ENCODE results near the gene CLPTM1.
"Not testable (repeated sequence)": the region's sequence is repeated elsewhere in the genome, so short reads cannot be mapped to it uniquely, and the experiment has no call there.

The CLPTM1 gene

GRCh38 chr19:44960906-44961728 is 5.9 kb downstream of the CLPTM1 start:
- no peak overlapping the region for H3K27ac ChIP-seq (ENCODE audit: low read length)
- no peaks in the 10 kb centered on the region for H3K27me3 ChIP-seq (ENCODE audit: low read depth, low read length)
- H3K9me3 ChIP-seq (ENCODE audit: control insufficient read depth in 1 of 2, low read length in 2 of 2) = no peaks in the 10 kb centered on the region
- peaks cover 11 to 23% of the 10 kb centered on the region in 2 donors for H3K4me1 ChIP-seq (ENCODE audit: control insufficient read depth in 1 of 2, insufficient read depth in 2 of 2, low read length in 2 of 2)
- H3K4me3 ChIP-seq (ENCODE audit: low read depth in 1 of 2, low read length in 2 of 2) = no peak overlapping the region
- peaks cover 8 to 10% of the 10 kb centered on the region in 2 donors for H3K36me3 ChIP-seq (ENCODE audit: control insufficient read depth in 1 of 2, insufficient read depth in 2 of 2, low read length in 2 of 2)

DNA sequence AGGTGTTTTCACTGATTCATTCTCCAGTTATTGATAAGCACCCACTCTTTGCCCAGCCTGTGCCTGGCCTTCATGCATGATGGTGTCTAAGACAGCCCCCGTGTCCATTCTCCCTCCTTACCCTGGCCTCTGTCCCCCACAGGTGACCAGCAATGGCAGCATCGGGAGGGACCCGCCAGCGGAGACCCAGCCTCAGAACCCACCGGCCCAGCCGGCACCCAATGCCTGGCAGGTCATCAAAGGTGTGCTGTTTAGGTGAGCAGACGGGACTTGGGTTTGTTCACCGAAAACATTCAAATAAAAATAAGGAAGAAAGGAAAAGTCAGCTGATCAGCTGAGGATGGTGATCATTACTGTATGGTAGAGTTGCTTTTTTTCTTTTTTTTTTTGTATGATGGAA is 6.6 kb downstream of the CLPTM1 start:
- Histone ChIP-seq H3K27ac (ENCODE audit: low read length) (no peak overlapping the region), H3K4me1 (ENCODE audit: control insufficient read depth in 1 of 2, insufficient read depth in 2 of 2, low read length in 2 of 2) (peaks cover 6 to 16% of the 10 kb centered on the region in 2 donors), H3K4me3 (ENCODE audit: low read depth in 1 of 2, low read length in 2 of 2) (no peak overlapping the region), H3K9me3 (ENCODE audit: control insufficient read depth in 1 of 2, low read length in 2 of 2) (no peaks in the 10 kb centered on the region), H3K36me3 (ENCODE audit: control insufficient read depth in 1 of 2, insufficient read depth in 2 of 2, low read length in 2 of 2) (peaks cover 8 to 10% of the 10 kb centered on the region in 2 donors), H3K27me3 (ENCODE audit: low read depth, low read length) (no peaks in the 10 kb centered on the region)

- H3K27me3 ChIP-seq (ENCODE audit: low read depth, low read length) = no peaks in the 10 kb centered on the region
- H3K27ac ChIP-seq (ENCODE audit: low read length) = no peak overlapping the region
- H3K9me3 ChIP-seq (ENCODE audit: control insufficient read depth in 1 of 2, low read length in 2 of 2) = no peaks in the 10 kb centered on the region
- no peak overlapping the region for H3K4me3 ChIP-seq (ENCODE audit: low read depth in 1 of 2, low read length in 2 of 2)
- H3K4me1 ChIP-seq (ENCODE audit: control insufficient read depth in 1 of 2, insufficient read depth in 2 of 2, low read length in 2 of 2) = no peaks in the 10 kb centered on the region
- peaks cover 4 to 26% of the 10 kb centered on the region in 2 donors for H3K36me3 ChIP-seq (ENCODE audit: control insufficient read depth in 1 of 2, insufficient read depth in 2 of 2, low read length in 2 of 2)
These were observed 12.9 kb downstream of the CLPTM1 start for GRCh38 chr19:44968118-44968517.

DNA sequence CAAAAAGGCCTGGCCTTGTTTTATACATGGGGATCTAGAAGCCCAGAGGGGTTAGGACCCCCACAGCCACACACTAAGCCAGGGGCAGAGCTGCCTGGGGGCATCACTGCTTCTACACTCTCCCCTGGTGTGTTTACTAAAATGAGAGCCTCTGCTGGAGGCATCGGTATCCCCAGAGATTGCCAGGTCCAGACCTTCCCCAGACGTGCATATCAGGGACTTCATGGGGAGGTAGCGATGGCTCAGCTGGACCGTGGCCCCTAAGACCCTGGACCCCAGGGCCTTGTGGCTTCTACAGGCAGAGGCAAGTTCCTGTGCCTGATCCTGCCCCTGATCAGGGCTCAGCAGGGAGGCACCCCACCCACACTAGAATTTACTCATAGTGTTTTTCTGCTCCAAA is 13.5 kb downstream of the CLPTM1 start:
- no peaks in the 10 kb centered on the region for H3K9me3 ChIP-seq (ENCODE audit: control insufficient read depth in 1 of 2, low read length in 2 of 2)
- H3K27ac ChIP-seq (ENCODE audit: low read length) = no peak overlapping the region
- H3K36me3 ChIP-seq (ENCODE audit: control insufficient read depth in 1 of 2, insufficient read depth in 2 of 2, low read length in 2 of 2) = peaks cover 4 to 31% of the 10 kb centered on the region in 2 donors
- H3K4me1 ChIP-seq (ENCODE audit: control insufficient read depth in 1 of 2, insufficient read depth in 2 of 2, low read length in 2 of 2) = no peaks in the 10 kb centered on the region
- H3K27me3 ChIP-seq (ENCODE audit: low read depth, low read length) = no peaks in the 10 kb centered on the region
- H3K4me3 ChIP-seq (ENCODE audit: low read depth in 1 of 2, low read length in 2 of 2) = no peak overlapping the region

- no peaks in the 10 kb centered on the region for H3K9me3 ChIP-seq (ENCODE audit: control insufficient read depth in 1 of 2, low read length in 2 of 2)
- H3K27me3 ChIP-seq (ENCODE audit: low read depth, low read length) = no peaks in the 10 kb centered on the region
- peaks cover 10 to 38% of the 10 kb centered on the region in 2 donors for H3K36me3 ChIP-seq (ENCODE audit: control insufficient read depth in 1 of 2, insufficient read depth in 2 of 2, low read length in 2 of 2)
- no peaks in the 10 kb centered on the region for H3K4me1 ChIP-seq (ENCODE audit: control insufficient read depth in 1 of 2, insufficient read depth in 2 of 2, low read length in 2 of 2)
- no peak overlapping the region for H3K4me3 ChIP-seq (ENCODE audit: low read depth in 1 of 2, low read length in 2 of 2)
- H3K27ac ChIP-seq (ENCODE audit: low read length) = no peak overlapping the region
These were observed 14.3 kb downstream of the CLPTM1 start for GRCh38 chr19:44969437-44969836.

GRCh38 chr19:44971451-44971850 is 16.3 kb downstream of the CLPTM1 start:
- H3K9me3 ChIP-seq (ENCODE audit: control insufficient read depth in 1 of 2, low read length in 2 of 2) = not testable (repeated sequence)
- peaks cover 22 to 53% of the 10 kb centered on the region in 2 donors for H3K36me3 ChIP-seq (ENCODE audit: control insufficient read depth in 1 of 2, insufficient read depth in 2 of 2, low read length in 2 of 2)

GRCh38 chr19:44972802-44973201 is 17.6 kb downstream of the CLPTM1 start:
- Histone ChIP-seq H3K36me3 (ENCODE audit: control insufficient read depth in 1 of 2, insufficient read depth in 2 of 2, low read length in 2 of 2) (peaks cover 35 to 65% of the 10 kb centered on the region in 2 donors), H3K4me3 (ENCODE audit: low read depth in 1 of 2, low read length in 2 of 2) (no peak overlapping the region), H3K27ac (ENCODE audit: low read length) (no peak overlapping the region), H3K4me1 (ENCODE audit: control insufficient read depth in 1 of 2, insufficient read depth in 2 of 2, low read length in 2 of 2) (no peaks in the 10 kb centered on the region), H3K9me3 (ENCODE audit: control insufficient read depth in 1 of 2, low read length in 2 of 2) (no peaks in the 10 kb centered on the region), H3K27me3 (ENCODE audit: low read depth, low read length) (no peaks in the 10 kb centered on the region)

More at GRCh38 chr19:44971451-44971850, 16.3 kb downstream of the CLPTM1 start:
- H3K27me3 ChIP-seq (ENCODE audit: low read depth, low read length); H3K27ac ChIP-seq (ENCODE audit: low read length); H3K4me3 ChIP-seq (ENCODE audit: low read depth in 1 of 2, low read length in 2 of 2); H3K4me1 ChIP-seq (ENCODE audit: control insufficient read depth in 1 of 2, insufficient read depth in 2 of 2, low read length in 2 of 2): not testable (repeated sequence)

GRCh38 chr19:44973982-44974735 is 19.0 kb downstream of the CLPTM1 start:
- Histone ChIP-seq H3K9me3 (ENCODE audit: control insufficient read depth in 1 of 2, low read length in 2 of 2) (no peaks in the 10 kb centered on the region), H3K27me3 (ENCODE audit: low read depth, low read length) (no peaks in the 10 kb centered on the region), H3K4me3 (ENCODE audit: low read depth in 1 of 2, low read length in 2 of 2) (no peak overlapping the region), H3K27ac (ENCODE audit: low read length) (no peak overlapping the region), H3K36me3 (ENCODE audit: control insufficient read depth in 1 of 2, insufficient read depth in 2 of 2, low read length in 2 of 2) (peaks cover 42 to 69% of the 10 kb centered on the region in 2 donors), H3K4me1 (ENCODE audit: control insufficient read depth in 1 of 2, insufficient read depth in 2 of 2, low read length in 2 of 2) (no peaks in the 10 kb centered on the region)

- Histone ChIP-seq H3K4me1 (ENCODE audit: control insufficient read depth in 1 of 2, insufficient read depth in 2 of 2, low read length in 2 of 2) (no peaks in the 10 kb centered on the region), H3K27ac (ENCODE audit: low read length) (no peak overlapping the region), H3K27me3 (ENCODE audit: low read depth, low read length) (no peaks in the 10 kb centered on the region), H3K9me3 (ENCODE audit: control insufficient read depth in 1 of 2, low read length in 2 of 2) (no peaks in the 10 kb centered on the region), H3K4me3 (ENCODE audit: low read depth in 1 of 2, low read length in 2 of 2) (no peak overlapping the region), H3K36me3 (ENCODE audit: control insufficient read depth in 1 of 2, insufficient read depth in 2 of 2, low read length in 2 of 2) (peaks cover 49 to 76% of the 10 kb centered on the region in 2 donors)
These were observed 19.7 kb downstream of the CLPTM1 start for GRCh38 chr19:44974857-44975256.

GRCh38 chr19:44975444-44975843 is 20.3 kb downstream of the CLPTM1 start:
- no peaks in the 10 kb centered on the region for H3K27me3 ChIP-seq (ENCODE audit: low read depth, low read length)
- H3K4me1 ChIP-seq (ENCODE audit: control insufficient read depth in 1 of 2, insufficient read depth in 2 of 2, low read length in 2 of 2) = no peaks in the 10 kb centered on the region
- peaks cover 51 to 76% of the 10 kb centered on the region in 2 donors for H3K36me3 ChIP-seq (ENCODE audit: control insufficient read depth in 1 of 2, insufficient read depth in 2 of 2, low read length in 2 of 2)
- H3K4me3 ChIP-seq (ENCODE audit: low read depth in 1 of 2, low read length in 2 of 2) = no peak overlapping the region
- H3K9me3 ChIP-seq (ENCODE audit: control insufficient read depth in 1 of 2, low read length in 2 of 2) = no peaks in the 10 kb centered on the region
- no peak overlapping the region for H3K27ac ChIP-seq (ENCODE audit: low read length)

DNA sequence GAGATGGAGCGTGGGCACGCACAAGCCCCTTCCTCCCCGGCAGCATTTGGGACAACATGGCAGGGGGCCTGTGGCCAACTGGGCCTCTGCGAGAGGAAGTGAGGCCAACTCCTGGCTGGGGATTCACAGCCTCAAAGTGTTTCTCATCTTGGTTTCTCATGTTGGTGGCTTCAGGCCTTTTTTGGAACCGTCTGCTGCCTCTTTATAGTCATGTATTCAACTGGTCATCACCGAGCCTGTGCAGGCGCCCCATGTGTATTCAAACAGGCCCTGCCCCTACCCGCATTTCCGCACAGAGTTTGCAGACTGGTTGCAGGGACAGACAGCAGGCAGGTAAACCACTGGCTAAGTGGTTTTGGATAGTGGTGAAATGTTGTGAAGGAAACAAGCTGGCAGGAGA is 28.8 kb downstream of the CLPTM1 start:
- Histone ChIP-seq H3K9me3 (ENCODE audit: control insufficient read depth in 1 of 2, low read length in 2 of 2) (no peaks in the 10 kb centered on the region), H3K36me3 (ENCODE audit: control insufficient read depth in 1 of 2, insufficient read depth in 2 of 2, low read length in 2 of 2) (peaks cover 31 to 74% of the 10 kb centered on the region in 2 donors), H3K27ac (ENCODE audit: low read length) (no peak overlapping the region), H3K27me3 (ENCODE audit: low read depth, low read length) (no peaks in the 10 kb centered on the region), H3K4me3 (ENCODE audit: low read depth in 1 of 2, low read length in 2 of 2) (no peak overlapping the region), H3K4me1 (ENCODE audit: control insufficient read depth in 1 of 2, insufficient read depth in 2 of 2, low read length in 2 of 2) (no peaks in the 10 kb centered on the region)

Measured in muscle layer of duodenum (tissue), 2 donors.